Upper lobe of right lung (tissue), 1 donor: ENCODE measurements around the gene BDH1. TPM values are rescaled to one million over a fixed set of nuclear protein-coding genes. Genes with fewer than 3 reads are reported as not detected.
A peak's percentile ranks its signal among the peaks of the same experiment; 100 is the strongest.

Experiments used
- ATAC-seq: fragments of 200-7000 bp; cut with Tn5 transposase; one replicate; pipeline ENCODE4 v1.9.1; 2020; ENCODE audit warnings: mild to moderate bottlenecking, moderate library complexity
- DNase-seq: peaks from one replicate; pipeline ENCODE4 v3.0.0-alpha.2; 2020
- H3K27ac ChIP-seq: fragments of 200-600 bp; one replicate; pipeline ENCODE4 v1.8.0; 2022
- H3K27me3 ChIP-seq: fragments of 200-600 bp; one replicate; pipeline ENCODE4 v1.8.0; 2022; ENCODE audit warnings: mild to moderate bottlenecking
- H3K36me3 ChIP-seq: fragments of 200-600 bp; one replicate; pipeline ENCODE4 v1.8.0; 2022
- H3K4me1 ChIP-seq: fragments of 200-600 bp; one replicate; pipeline ENCODE4 v1.8.0; 2022
- H3K4me3 ChIP-seq: fragments of 200-600 bp; one replicate; pipeline ENCODE4 v1.8.0; 2022; ENCODE audit warnings: mild to moderate bottlenecking
- H3K9me3 ChIP-seq: fragments of 200-600 bp; one replicate; pipeline ENCODE4 v1.8.0; 2022
- intact Hi-C: fragments of 100-400 bp; cut with DNase I; formaldehyde crosslinking; loops from one replicate; pipeline ENCODE4 v1.11.0; 2022
- total RNA-seq: library from RNA; stranded (reverse); fragmentation: NEBNext Ultra II Directional; extraction: Animal tissue kit (Norgen Biotek cat#: 25700); gene quantifications from one replicate; pipeline ENCODE4 v1.2.1, GENCODE V29; 2021
- TF ChIP-seq, protein P1 (sequence below): fragments of 200-600 bp; IDR thresholded peaks from one replicate; pipeline ENCODE4 v1.8.0; 2022; ENCODE audit warnings: antibody characterized with exemption
- donor health status: DM: no; HTN: yes; CAD: no; lungs with severe emphysema.

BDH1 gene
- total RNA-seq, 1 donor from 2014 or later: 12.5 TPM

DNA sequence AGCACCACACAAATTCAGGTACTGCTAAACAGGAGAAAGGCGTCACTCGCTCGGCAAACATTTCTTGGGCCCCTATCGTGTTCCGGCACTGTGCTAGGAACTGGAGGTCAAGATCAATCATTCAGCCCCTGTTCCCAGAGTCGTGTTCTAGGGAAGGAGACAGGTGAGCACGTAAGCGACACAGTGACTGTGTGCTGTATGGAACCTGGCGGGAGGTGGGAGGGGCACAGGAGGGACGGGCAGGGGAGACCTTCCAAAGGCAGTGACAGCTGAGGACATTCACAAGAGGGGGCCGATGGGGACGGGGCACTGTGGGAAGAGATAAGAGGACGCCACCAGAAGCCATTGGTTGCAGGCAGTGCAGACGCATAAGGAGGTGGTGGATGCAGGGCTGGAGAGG is 32.2 kb downstream of the BDH1 start:
- peak; percentile 53 for DNase-seq
- Histone ChIP-seq H3K4me1 (peaks cover 16% of the 10 kb centered on the region), H3K27me3 (no peaks in the 10 kb centered on the region), H3K4me3 (no peak overlapping the region), H3K36me3 (no peaks in the 10 kb centered on the region), H3K9me3 (no peaks in the 10 kb centered on the region), H3K27ac (no peak overlapping the region)
- no peak for ATAC-seq
- TF ChIP-seq, protein P1, sequence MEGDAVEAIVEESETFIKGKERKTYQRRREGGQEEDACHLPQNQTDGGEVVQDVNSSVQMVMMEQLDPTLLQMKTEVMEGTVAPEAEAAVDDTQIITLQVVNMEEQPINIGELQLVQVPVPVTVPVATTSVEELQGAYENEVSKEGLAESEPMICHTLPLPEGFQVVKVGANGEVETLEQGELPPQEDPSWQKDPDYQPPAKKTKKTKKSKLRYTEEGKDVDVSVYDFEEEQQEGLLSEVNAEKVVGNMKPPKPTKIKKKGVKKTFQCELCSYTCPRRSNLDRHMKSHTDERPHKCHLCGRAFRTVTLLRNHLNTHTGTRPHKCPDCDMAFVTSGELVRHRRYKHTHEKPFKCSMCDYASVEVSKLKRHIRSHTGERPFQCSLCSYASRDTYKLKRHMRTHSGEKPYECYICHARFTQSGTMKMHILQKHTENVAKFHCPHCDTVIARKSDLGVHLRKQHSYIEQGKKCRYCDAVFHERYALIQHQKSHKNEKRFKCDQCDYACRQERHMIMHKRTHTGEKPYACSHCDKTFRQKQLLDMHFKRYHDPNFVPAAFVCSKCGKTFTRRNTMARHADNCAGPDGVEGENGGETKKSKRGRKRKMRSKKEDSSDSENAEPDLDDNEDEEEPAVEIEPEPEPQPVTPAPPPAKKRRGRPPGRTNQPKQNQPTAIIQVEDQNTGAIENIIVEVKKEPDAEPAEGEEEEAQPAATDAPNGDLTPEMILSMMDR: no peak
- intact Hi-C loops: no loop called here

DNA sequence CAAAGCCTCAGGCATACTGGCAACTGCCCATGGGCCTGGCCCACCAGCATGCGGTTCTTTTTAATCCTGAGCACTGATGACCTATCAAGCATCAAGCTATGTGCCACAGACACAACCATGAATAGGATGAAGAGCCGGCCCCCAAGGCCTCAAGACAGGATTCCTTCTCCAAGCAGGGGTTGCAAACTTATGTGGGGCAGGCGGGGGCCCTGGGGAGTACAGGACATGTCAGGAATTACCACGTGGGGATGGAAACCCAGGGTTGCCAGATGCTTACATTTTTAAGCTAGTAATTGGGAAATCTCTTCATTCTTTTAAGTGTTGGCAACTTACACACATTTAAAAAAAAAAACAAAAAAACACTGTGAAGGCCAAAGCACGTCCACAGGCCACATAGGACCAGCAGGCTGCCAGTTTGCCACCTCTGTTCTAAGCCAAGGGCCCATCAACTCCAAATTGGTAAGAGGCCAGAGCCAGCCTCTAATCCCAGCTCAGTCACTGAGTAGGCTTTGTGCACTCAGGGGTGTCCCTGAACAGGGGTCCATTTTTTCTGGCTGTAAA is 32.8 kb downstream of the BDH1 start:
- TF ChIP-seq, protein P1: no peak
- ATAC-seq (no peak), DNase-seq (no peak)
- Histone ChIP-seq H3K27me3 (no peaks in the 10 kb centered on the region), H3K9me3 (no peaks in the 10 kb centered on the region), H3K36me3 (no peaks in the 10 kb centered on the region), H3K27ac (no peak overlapping the region), H3K4me3 (no peak overlapping the region), H3K4me1 (peaks cover 16% of the 10 kb centered on the region)
- intact Hi-C loops: no loop called here

DNA sequence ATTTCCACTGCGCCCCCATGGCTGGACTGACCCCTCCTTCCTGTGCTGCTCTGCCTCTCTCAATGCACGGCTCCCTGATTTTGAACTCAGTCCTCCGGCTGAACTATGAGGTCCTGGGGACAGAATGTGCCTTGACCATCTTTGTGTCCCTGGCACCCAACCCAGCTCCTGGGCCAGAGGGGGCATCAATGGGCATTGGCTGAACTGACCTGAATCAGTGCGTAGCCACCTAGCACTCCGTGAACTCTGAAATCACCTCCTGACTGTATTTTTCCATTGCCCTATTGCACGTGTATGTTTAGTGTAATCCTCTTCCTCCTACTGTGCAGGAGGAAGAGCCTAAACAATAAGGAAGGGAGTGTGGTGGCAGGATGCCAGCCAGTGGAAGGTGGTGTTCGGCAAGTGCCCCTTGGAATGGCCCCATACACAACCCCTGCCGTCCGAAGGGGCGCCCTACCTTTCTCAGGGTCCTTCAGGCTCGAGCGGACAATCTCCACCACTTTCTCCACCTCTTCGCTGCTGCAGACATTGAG is 33.5 kb downstream of the BDH1 start:
- intact Hi-C loops: no loop called here
- no peak overlapping the region for H3K27ac ChIP-seq
- no peaks in the 10 kb centered on the region for H3K27me3 ChIP-seq
- TF ChIP-seq, protein P1: no peak
- ATAC-seq (no peak), DNase-seq (no peak)
- H3K4me3 ChIP-seq: no peak overlapping the region
- no peaks in the 10 kb centered on the region for H3K9me3 ChIP-seq
- no peaks in the 10 kb centered on the region for H3K36me3 ChIP-seq
- H3K4me1 ChIP-seq: peaks cover 16% of the 10 kb centered on the region

DNA sequence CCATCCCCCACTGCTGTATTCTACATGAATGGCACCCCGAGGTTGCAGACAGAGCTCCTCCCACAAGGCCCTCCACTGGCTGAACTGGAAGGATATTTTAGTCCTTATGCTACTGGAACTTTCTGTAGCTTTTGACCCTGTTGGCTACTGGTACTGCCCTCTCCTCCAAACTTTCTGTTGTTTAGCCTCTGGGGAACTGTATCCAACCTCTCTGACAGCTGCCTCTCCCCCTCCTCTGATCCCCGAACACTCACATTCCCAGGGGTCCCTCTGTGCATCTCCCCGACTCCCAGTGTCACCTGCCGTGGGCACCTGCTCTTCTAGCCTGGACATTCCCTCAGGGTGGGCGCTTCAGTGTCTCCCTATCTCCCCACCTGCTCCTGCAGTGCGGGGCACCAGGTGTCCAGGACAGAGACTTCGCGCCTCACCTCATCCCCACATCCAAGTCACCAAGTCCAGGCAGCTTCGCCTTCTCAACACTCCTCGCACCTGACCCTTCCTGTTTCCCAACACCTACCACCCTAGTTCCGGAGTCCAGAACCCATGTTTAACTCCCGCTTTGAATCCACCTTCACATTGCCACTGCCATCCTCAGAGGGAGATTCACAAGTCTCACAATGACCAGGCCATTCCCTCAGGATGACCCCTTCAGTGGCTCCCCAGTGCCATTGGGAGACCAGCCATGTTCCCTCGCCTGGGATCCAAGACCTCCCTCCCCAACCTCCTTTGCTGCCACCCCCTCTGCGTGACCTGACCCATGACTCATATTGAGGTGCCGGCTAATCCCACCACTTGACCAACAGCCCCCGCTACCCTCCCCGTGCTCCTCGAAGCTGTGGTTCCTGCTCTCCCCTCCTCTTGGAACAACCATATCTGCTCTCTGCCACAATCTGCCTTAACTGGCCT is 34.2 kb downstream of the BDH1 start:
- intact Hi-C loops: no loop called here
- no peak overlapping the region for H3K27ac ChIP-seq
- peak; percentile 23 for DNase-seq
- TF ChIP-seq, protein P1: no peak
- no peaks in the 10 kb centered on the region for H3K27me3 ChIP-seq
- no peaks in the 10 kb centered on the region for H3K36me3 ChIP-seq
- peaks cover 16% of the 10 kb centered on the region for H3K4me1 ChIP-seq
- ATAC-seq: no peak
- H3K9me3 ChIP-seq: no peaks in the 10 kb centered on the region
- H3K4me3 ChIP-seq: no peak overlapping the region

DNA sequence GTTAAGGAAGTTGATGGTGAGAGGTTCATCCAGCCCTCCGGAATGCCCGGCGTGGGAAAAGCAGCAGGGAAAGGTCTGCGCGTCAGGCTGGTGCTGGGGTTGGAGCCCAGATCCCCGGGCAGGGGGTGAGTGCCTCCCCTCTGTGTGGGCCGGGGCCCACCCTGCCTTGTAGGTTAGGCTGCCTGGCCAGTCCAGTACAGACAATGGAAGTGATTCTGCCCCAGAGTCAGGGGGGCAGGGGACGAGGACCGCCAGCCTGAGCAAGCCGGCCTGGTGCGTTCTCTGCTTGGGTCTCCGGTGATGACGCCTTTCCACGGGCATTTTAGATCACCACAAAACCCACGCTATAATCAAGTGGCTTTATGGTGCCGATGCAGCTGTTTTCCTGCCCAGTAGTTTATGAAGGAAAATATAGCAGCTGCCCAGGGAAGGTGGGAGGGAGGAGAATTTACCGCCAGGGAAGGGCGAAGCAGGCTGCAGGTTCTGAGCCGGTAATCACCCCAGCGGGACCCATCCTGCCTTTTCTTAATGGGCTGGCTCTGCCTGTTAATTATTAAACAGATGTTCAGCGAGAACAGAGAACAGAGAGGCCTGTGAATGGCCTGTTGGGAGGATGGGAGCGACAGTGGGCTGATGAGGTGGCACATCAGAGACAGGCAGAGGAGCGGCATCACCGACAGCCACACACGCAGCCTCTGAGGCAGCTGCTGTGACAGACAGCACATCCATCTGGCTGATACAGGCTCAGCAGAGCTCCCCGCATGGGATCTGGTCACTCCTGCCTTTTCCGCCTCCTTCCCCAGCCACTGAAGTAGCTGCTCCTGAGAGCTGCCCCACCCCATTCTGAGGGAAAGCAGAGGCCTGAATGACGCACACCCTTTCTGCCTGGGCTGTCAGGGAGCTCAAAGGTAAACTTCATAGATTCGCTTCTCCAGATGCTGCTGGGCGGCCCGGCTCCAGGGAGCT is 35.2 kb downstream of the BDH1 start:
- Histone ChIP-seq H3K9me3 (no peaks in the 10 kb centered on the region), H3K27me3 (no peaks in the 10 kb centered on the region), H3K4me3 (no peak overlapping the region), H3K4me1 (peaks cover 16% of the 10 kb centered on the region), H3K27ac (no peak overlapping the region), H3K36me3 (no peaks in the 10 kb centered on the region)
- peak; percentile 89 for ATAC-seq
- intact Hi-C loops: no loop called here
- DNase-seq: peak; percentile 76
- TF ChIP-seq, protein P1: no peak
